Measurements from ENCODE around the gene P4HA1.

P4HA1 gene

GRCh38 chr10:72997099-72997498, 99.6 kb downstream of the P4HA1 start:
- TF ChIP-seq CTCF (IDR thresholded peaks at IDR 0.05), result no peak

GRCh38 chr10:72981882-72982529, 114.7 kb downstream of the P4HA1 start:
- TF ChIP-seq CTCF (IDR thresholded peaks at IDR 0.05), result no peak

- no peak for TF ChIP-seq CTCF (IDR thresholded peaks at IDR 0.05)
These were observed 115.4 kb downstream of the P4HA1 start for GRCh38 chr10:72981028-72981881.

GRCh38 chr10:72980348-72980747, 116.3 kb downstream of the P4HA1 start:
- no peak for TF ChIP-seq CTCF (IDR thresholded peaks at IDR 0.05)

- TF ChIP-seq CTCF (IDR thresholded peaks at IDR 0.05), result no peak
These were observed 117.0 kb downstream of the P4HA1 start for GRCh38 chr10:72979709-72980108.

GRCh38 chr10:72976886-72977285, 119.8 kb downstream of the P4HA1 start:
- no peak for TF ChIP-seq CTCF (IDR thresholded peaks at IDR 0.05)

Measured in LNCAP (cell line).